GM19395 (cell line): ENCODE measurements around the gene RAC3.

Experiments
- ATAC-seq: cut with Tn5 transposase; IDR thresholded peaks from one replicate; pipeline ENCODE4 v1.9.1; 2021; ENCODE audit warnings: mild to moderate bottlenecking, moderate library complexity; ENCODE audit not compliant: unreplicated experiment

The RAC3 gene

GRCh38 chr17:82053556-82054263, 22.2 kb downstream of the RAC3 start:
- ATAC-seq = no peak

- ATAC-seq = no peak
Measured at GRCh38 chr17:82054351-82055022, 23.0 kb downstream of the RAC3 start.

GRCh38 chr17:82055023-82055964, 23.8 kb downstream of the RAC3 start:
- ATAC-seq = no peak

- no peak for ATAC-seq
Measured at GRCh38 chr17:82055965-82056728, 24.7 kb downstream of the RAC3 start.

- no peak for ATAC-seq
Measured at GRCh38 chr17:82056729-82057621, 25.5 kb downstream of the RAC3 start.

GRCh38 chr17:82058230-82058854, 26.9 kb downstream of the RAC3 start:
- ATAC-seq = no peak

GRCh38 chr17:82058855-82059249, 27.4 kb downstream of the RAC3 start:
- no peak for ATAC-seq

GRCh38 chr17:82059272-82060000, 28.0 kb downstream of the RAC3 start:
- ATAC-seq = no peak

GRCh38 chr17:82060001-82060380, 28.5 kb downstream of the RAC3 start:
- ATAC-seq = no peak

GRCh38 chr17:82060614-82061013, 29.1 kb downstream of the RAC3 start:
- ATAC-seq = no peak

- no peak for ATAC-seq
Measured at GRCh38 chr17:82061047-82061925, 29.8 kb downstream of the RAC3 start.

- ATAC-seq = no peak
Measured at GRCh38 chr17:82062076-82062983, 30.9 kb downstream of the RAC3 start.

- ATAC-seq = no peak
Measured at GRCh38 chr17:82062984-82063368, 31.5 kb downstream of the RAC3 start.

- ATAC-seq = no peak
Measured at GRCh38 chr17:82063424-82064415, 32.2 kb downstream of the RAC3 start.

- no peak for ATAC-seq
Measured at GRCh38 chr17:82064433-82065192, 33.1 kb downstream of the RAC3 start.
